ENCODE measurements around the gene RBP3.

DNA sequence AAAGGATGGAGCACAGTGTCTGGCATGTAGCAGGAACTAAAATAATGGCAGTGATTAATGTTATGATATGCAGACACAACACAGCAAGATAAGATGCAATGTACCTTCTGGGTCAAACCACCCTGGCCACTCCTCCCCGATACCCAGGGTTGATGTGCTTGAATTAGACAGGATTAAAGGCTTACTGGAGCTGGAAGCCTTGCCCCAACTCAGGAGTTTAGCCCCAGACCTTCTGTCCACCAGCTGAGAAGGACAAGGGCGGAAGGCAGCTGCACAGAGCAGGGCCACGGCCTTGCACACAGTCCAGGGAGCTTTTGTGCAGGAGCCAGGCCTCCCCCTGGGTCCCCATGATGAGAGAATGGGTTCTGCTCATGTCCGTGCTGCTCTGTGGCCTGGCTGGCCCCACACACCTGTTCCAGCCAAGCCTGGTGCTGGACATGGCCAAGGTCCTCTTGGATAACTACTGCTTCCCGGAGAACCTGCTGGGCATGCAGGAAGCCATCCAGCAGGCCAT lies at the start of gene RBP3:
- TF ChIP-seq SMC3 (conservative IDR thresholded peaks at IDR 0.05; ENCODE audit: poor library complexity) = no peak
- TF ChIP-seq, protein P1, sequence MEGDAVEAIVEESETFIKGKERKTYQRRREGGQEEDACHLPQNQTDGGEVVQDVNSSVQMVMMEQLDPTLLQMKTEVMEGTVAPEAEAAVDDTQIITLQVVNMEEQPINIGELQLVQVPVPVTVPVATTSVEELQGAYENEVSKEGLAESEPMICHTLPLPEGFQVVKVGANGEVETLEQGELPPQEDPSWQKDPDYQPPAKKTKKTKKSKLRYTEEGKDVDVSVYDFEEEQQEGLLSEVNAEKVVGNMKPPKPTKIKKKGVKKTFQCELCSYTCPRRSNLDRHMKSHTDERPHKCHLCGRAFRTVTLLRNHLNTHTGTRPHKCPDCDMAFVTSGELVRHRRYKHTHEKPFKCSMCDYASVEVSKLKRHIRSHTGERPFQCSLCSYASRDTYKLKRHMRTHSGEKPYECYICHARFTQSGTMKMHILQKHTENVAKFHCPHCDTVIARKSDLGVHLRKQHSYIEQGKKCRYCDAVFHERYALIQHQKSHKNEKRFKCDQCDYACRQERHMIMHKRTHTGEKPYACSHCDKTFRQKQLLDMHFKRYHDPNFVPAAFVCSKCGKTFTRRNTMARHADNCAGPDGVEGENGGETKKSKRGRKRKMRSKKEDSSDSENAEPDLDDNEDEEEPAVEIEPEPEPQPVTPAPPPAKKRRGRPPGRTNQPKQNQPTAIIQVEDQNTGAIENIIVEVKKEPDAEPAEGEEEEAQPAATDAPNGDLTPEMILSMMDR (IDR thresholded peaks at IDR 0.05; ENCODE audit: poor library complexity, severe bottlenecking) = no peak
- TF ChIP-seq RAD21 (conservative IDR thresholded peaks at IDR 0.05) = no peak
- TF ChIP-seq, protein P2, sequence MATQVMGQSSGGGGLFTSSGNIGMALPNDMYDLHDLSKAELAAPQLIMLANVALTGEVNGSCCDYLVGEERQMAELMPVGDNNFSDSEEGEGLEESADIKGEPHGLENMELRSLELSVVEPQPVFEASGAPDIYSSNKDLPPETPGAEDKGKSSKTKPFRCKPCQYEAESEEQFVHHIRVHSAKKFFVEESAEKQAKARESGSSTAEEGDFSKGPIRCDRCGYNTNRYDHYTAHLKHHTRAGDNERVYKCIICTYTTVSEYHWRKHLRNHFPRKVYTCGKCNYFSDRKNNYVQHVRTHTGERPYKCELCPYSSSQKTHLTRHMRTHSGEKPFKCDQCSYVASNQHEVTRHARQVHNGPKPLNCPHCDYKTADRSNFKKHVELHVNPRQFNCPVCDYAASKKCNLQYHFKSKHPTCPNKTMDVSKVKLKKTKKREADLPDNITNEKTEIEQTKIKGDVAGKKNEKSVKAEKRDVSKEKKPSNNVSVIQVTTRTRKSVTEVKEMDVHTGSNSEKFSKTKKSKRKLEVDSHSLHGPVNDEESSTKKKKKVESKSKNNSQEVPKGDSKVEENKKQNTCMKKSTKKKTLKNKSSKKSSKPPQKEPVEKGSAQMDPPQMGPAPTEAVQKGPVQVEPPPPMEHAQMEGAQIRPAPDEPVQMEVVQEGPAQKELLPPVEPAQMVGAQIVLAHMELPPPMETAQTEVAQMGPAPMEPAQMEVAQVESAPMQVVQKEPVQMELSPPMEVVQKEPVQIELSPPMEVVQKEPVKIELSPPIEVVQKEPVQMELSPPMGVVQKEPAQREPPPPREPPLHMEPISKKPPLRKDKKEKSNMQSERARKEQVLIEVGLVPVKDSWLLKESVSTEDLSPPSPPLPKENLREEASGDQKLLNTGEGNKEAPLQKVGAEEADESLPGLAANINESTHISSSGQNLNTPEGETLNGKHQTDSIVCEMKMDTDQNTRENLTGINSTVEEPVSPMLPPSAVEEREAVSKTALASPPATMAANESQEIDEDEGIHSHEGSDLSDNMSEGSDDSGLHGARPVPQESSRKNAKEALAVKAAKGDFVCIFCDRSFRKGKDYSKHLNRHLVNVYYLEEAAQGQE (IDR thresholded peaks at IDR 0.05; ENCODE audit: borderline replicate concordance) = no peak
- no peak for TF ChIP-seq EP300 (conservative IDR thresholded peaks at IDR 0.05; ENCODE audit: poor library complexity, severe bottlenecking)

Data from neural cell (in vitro differentiated cells).